GM12891 (cell line): ENCODE results near the gene GFRA1.

Source experiments
- PAX5 ChIP-seq: IDR thresholded peaks from 2 replicates; pipeline ENCODE4 v1.6.1; 2011; ENCODE audit warnings: low read length, moderate library complexity, mild to moderate bottlenecking; ENCODE audit not compliant: insufficient read depth, severe bottlenecking
- POLR2A ChIP-seq: IDR thresholded peaks from 2 replicates; pipeline ENCODE4 v1.6.1; 2011; ENCODE audit warnings: low read depth, low read length, control low read depth
- POLR2AphosphoS5 ChIP-seq: IDR thresholded peaks from 2 replicates; pipeline ENCODE4 v1.6.1; 2011; ENCODE audit warnings: low read depth, low read length, control low read depth
- POU2F2 ChIP-seq: IDR thresholded peaks from 2 replicates; pipeline ENCODE4 v1.6.1; 2011; ENCODE audit warnings: low read depth, mild to moderate bottlenecking, control low read depth, low read length, moderate library complexity
- TAF1 ChIP-seq: IDR thresholded peaks from 2 replicates; pipeline ENCODE4 v1.6.1; 2011; ENCODE audit warnings: low read depth, low read length, control low read depth

DNA sequence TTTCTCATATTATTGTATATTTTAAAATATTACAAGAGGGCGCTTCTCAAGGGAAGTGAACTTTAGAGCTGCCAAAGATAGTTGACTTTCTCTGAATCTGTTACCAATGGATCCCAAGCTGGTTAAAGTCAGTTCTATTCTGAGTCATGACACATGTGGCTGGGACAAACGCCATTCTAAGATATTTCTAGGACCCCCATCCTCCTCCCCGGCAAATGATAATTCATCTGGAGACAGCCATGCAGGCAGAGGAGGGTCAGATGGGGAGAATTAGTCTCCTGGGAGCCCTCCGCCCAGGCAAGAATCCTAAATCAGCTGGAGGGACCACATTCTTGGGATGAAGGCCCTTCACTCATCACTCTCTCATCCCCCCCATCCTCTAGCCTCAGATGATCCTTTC lies 187.7 kb downstream of the GFRA1 start:
- TF ChIP-seq POLR2AphosphoS5 (no peak), POLR2A (no peak), TAF1 (no peak), PAX5 (no peak), POU2F2 (no peak)
